ENCODE data around the gene LRRC36. TPM values are rescaled to one million over a fixed set of nuclear protein-coding genes. Genes with fewer than 3 reads are reported as not detected.
"Not testable (repeated sequence)": the region's sequence is repeated elsewhere in the genome, so short reads cannot be mapped to it uniquely, and the experiment has no call there.

The LRRC36 gene
- polyA plus RNA-seq, 6 donors from 2014 or later = 0.48 TPM; not detected in 5

GRCh38 chr16:67339453-67339852, 12.8 kb downstream of the LRRC36 start:
- Mint-ChIP-seq H3K27me3 (peaks cover 0 to 5% (median 0%) of the 10 kb centered on the region in 3 donors), H3K9me3 (peaks cover 0 to 18% (median 12%) of the 10 kb centered on the region in 7 donors), H3K4me3 (no peak overlapping the region), H3K36me3 (peaks cover 0 to 4% of the 10 kb centered on the region in 2 donors), H3K4me1 (no peaks in the 10 kb centered on the region), H3K27ac (no peak overlapping the region)
- no peak for ATAC-seq (ENCODE audit: low read depth in 2 of 2)
- no peak for DNase-seq

GRCh38 chr16:67341250-67341649, 14.6 kb downstream of the LRRC36 start:
- no peak for DNase-seq
- H3K27ac Mint-ChIP-seq = no peak overlapping the region
- peaks cover 0 to 1% (median 0%) of the 10 kb centered on the region in 7 donors for H3K9me3 Mint-ChIP-seq
- H3K4me3 Mint-ChIP-seq = no peak overlapping the region
- no peaks in the 10 kb centered on the region for H3K4me1 Mint-ChIP-seq
- no peaks in the 10 kb centered on the region for H3K27me3 Mint-ChIP-seq
- ATAC-seq (ENCODE audit: low read depth in 2 of 2) = no peak
- H3K36me3 Mint-ChIP-seq = no peaks in the 10 kb centered on the region

GRCh38 chr16:67342616-67343015, 16.0 kb downstream of the LRRC36 start:
- Mint-ChIP-seq H3K36me3 (no peaks in the 10 kb centered on the region), H3K27ac (no peak overlapping the region), H3K4me1 (no peaks in the 10 kb centered on the region), H3K4me3 (no peak overlapping the region), H3K27me3 (no peaks in the 10 kb centered on the region), H3K9me3 (no peaks in the 10 kb centered on the region)
- ATAC-seq (ENCODE audit: low read depth in 2 of 2) (no peak), DNase-seq (no peak)

DNA sequence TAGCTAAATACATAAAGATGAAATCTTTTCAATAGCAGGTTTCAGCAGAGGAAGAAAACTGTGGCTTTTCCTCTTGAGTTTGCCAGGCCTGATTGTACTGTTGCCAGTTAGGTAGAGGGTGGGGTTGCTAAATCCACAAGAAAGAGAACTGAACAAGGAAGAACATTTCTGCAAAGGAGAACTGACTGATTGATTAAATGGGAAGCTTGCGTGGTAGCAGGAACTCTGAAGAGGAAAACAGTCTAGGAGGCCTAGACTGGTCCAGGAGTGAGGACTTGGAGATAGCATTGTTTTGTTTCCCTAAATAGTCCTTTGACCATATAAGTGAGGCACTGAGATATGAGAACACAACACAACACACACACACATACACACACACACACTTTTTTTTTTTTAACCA, 18.8 kb downstream of the LRRC36 start:
- peak overlapping the region in 3 of 6 donors; percentile 3 to 32 (median 29) for H3K27ac Mint-ChIP-seq
- DNase-seq (no peak), ATAC-seq (ENCODE audit: low read depth in 2 of 2) (no peak)
- H3K4me3 Mint-ChIP-seq = no peak overlapping the region
- no peaks in the 10 kb centered on the region for H3K4me1 Mint-ChIP-seq
- no peaks in the 10 kb centered on the region for H3K36me3 Mint-ChIP-seq
- H3K27me3 Mint-ChIP-seq = no peaks in the 10 kb centered on the region
- no peaks in the 10 kb centered on the region for H3K9me3 Mint-ChIP-seq

GRCh38 chr16:67346341-67346740, 19.7 kb downstream of the LRRC36 start:
- ATAC-seq (ENCODE audit: low read depth in 2 of 2) (no peak), DNase-seq (no peak)
- H3K4me3 Mint-ChIP-seq = no peak overlapping the region
- no peak overlapping the region for H3K27ac Mint-ChIP-seq
- no peaks in the 10 kb centered on the region for H3K9me3 Mint-ChIP-seq
- no peaks in the 10 kb centered on the region for H3K4me1 Mint-ChIP-seq
- H3K27me3 Mint-ChIP-seq = no peaks in the 10 kb centered on the region
- no peaks in the 10 kb centered on the region for H3K36me3 Mint-ChIP-seq

- H3K4me3 Mint-ChIP-seq = no peak overlapping the region
- ATAC-seq (ENCODE audit: low read depth in 2 of 2) (peak; percentile 69 to 85), DNase-seq (peak; percentile 33)
- no peak overlapping the region for H3K27ac Mint-ChIP-seq
- H3K9me3 Mint-ChIP-seq = no peaks in the 10 kb centered on the region
- no peaks in the 10 kb centered on the region for H3K27me3 Mint-ChIP-seq
- H3K36me3 Mint-ChIP-seq = no peaks in the 10 kb centered on the region
- H3K4me1 Mint-ChIP-seq = no peaks in the 10 kb centered on the region
Measured at GRCh38 chr16:67349172-67349571, 22.6 kb downstream of the LRRC36 start.

DNA sequence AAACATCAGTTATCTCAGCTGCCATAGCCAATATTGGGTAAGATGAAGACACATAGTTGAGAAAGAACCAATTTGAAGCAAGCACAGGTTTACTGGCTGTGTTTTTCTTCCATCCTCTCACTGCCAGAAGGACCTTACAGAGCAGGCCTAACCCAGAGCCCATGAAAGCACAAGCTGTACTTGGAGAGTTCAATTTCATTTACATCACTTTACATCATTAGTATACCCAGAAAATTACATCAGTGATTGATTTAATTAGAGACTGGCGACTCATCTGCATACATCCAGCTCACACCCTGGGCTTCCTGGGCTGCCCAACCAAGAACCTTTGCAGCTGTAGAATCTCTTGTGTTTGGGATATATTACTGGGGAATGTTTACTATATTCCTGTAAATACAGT, 23.7 kb downstream of the LRRC36 start:
- DNase-seq (no peak), ATAC-seq (ENCODE audit: low read depth in 2 of 2) (no peak)
- H3K36me3 Mint-ChIP-seq = no peaks in the 10 kb centered on the region
- H3K27ac Mint-ChIP-seq = no peak overlapping the region
- H3K9me3 Mint-ChIP-seq = no peaks in the 10 kb centered on the region
- H3K4me1 Mint-ChIP-seq = no peaks in the 10 kb centered on the region
- H3K27me3 Mint-ChIP-seq = no peaks in the 10 kb centered on the region
- peak overlapping the region in 1 of 8 donors; percentile 44 for H3K4me3 Mint-ChIP-seq

DNA sequence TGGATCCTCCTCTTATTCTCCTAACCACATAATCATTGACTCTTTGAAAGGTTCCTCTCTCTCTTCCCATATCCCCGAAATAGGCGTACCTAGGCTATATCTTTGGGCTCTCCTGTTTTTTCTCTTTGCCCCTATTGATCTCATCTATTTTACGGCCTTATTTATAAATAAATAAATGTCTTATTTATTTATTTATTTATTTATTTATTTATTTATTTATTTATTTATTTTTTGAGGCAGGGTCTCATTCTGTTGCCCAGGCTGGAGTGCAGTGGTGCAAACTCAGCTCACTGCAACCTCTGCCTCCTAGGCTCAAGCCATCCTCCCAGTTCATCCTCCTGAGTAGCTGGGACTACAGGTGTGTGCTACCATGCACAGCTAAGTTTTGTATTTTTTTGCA, 25.8 kb downstream of the LRRC36 start:
- H3K27me3 Mint-ChIP-seq = peaks cover 0 to 15% (median 4%) of the 10 kb centered on the region in 3 donors
- ATAC-seq (ENCODE audit: low read depth in 2 of 2); H3K9me3 Mint-ChIP-seq; H3K27ac Mint-ChIP-seq; H3K4me3 Mint-ChIP-seq; H3K36me3 Mint-ChIP-seq; H3K4me1 Mint-ChIP-seq; DNase-seq: not testable (repeated sequence)

DNA sequence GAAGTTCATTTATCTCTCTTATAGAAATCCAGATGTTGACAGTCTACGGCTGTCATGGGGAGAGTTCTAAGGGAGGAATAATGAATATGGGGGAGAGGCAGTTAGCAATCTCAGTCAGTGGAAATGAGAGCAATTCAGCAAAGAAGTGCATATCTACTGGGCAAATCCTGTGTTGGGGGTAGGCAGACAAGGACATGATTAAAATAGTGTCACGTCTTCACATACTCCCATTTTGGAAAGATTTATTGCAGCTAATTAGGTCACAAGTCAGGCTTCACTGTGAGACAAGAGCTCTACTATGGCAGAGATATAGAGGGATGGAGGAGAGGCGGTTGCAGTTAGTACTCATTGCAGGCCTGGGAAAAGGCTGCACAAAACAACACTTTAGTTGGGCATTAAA, 29.8 kb downstream of the LRRC36 start:
- Mint-ChIP-seq H3K36me3 (no peaks in the 10 kb centered on the region), H3K9me3 (no peaks in the 10 kb centered on the region), H3K4me3 (no peak overlapping the region), H3K4me1 (no peaks in the 10 kb centered on the region), H3K27me3 (peaks cover 0 to 15% (median 4%) of the 10 kb centered on the region in 3 donors), H3K27ac (no peak overlapping the region)
- DNase-seq (no peak), ATAC-seq (ENCODE audit: low read depth in 2 of 2) (no peak)

- Mint-ChIP-seq H3K4me1 (no peaks in the 10 kb centered on the region), H3K4me3 (no peak overlapping the region), H3K27me3 (peaks cover 0 to 15% (median 4%) of the 10 kb centered on the region in 3 donors), H3K27ac (no peak overlapping the region), H3K36me3 (no peaks in the 10 kb centered on the region), H3K9me3 (no peaks in the 10 kb centered on the region)
- DNase-seq (no peak), ATAC-seq (ENCODE audit: low read depth in 2 of 2) (no peak)
Measured at GRCh38 chr16:67357561-67357960, 30.9 kb downstream of the LRRC36 start.

GRCh38 chr16:67359540-67360269, 33.1 kb downstream of the LRRC36 start:
- not testable (repeated sequence) for H3K4me3 Mint-ChIP-seq; ATAC-seq (ENCODE audit: low read depth in 2 of 2); H3K4me1 Mint-ChIP-seq; DNase-seq; H3K9me3 Mint-ChIP-seq; H3K36me3 Mint-ChIP-seq
- H3K27me3 Mint-ChIP-seq = peaks cover 0 to 15% (median 4%) of the 10 kb centered on the region in 3 donors
- H3K27ac Mint-ChIP-seq = peak overlapping the region in 1 of 6 donors; percentile 0

- Mint-ChIP-seq H3K4me1 (peaks cover 13 to 22% (median 20%) of the 10 kb centered on the region in 3 donors), H3K36me3 (no peaks in the 10 kb centered on the region), H3K27me3 (peaks cover 0 to 9% (median 0%) of the 10 kb centered on the region in 3 donors), H3K4me3 (no peak overlapping the region), H3K27ac (no peak overlapping the region), H3K9me3 (no peaks in the 10 kb centered on the region)
- ATAC-seq (ENCODE audit: low read depth in 2 of 2) (no peak), DNase-seq (no peak)
Measured at GRCh38 chr16:67361038-67361437, 34.4 kb downstream of the LRRC36 start.

- peak; percentile 19 for DNase-seq
- H3K36me3 Mint-ChIP-seq = no peaks in the 10 kb centered on the region
- peak; percentile 77 to 86 for ATAC-seq (ENCODE audit: low read depth in 2 of 2)
- peaks cover 13 to 23% (median 21%) of the 10 kb centered on the region in 3 donors for H3K4me1 Mint-ChIP-seq
- no peaks in the 10 kb centered on the region for H3K27me3 Mint-ChIP-seq
- H3K9me3 Mint-ChIP-seq = no peaks in the 10 kb centered on the region
- H3K27ac Mint-ChIP-seq = peak overlapping the region in 5 of 6 donors; percentile 0 to 90 (median 79)
- H3K4me3 Mint-ChIP-seq = peak overlapping the region in 5 of 8 donors; percentile 40 to 76 (median 57)
Measured at GRCh38 chr16:67364600-67365235, 38.1 kb downstream of the LRRC36 start.

GRCh38 chr16:67370661-67371060, 44.0 kb downstream of the LRRC36 start:
- no peaks in the 10 kb centered on the region for H3K9me3 Mint-ChIP-seq
- no peak overlapping the region for H3K27ac Mint-ChIP-seq
- DNase-seq (no peak), ATAC-seq (ENCODE audit: low read depth in 2 of 2) (no peak)
- peaks cover 0 to 4% (median 0%) of the 10 kb centered on the region in 3 donors for H3K27me3 Mint-ChIP-seq
- no peak overlapping the region for H3K4me3 Mint-ChIP-seq
- H3K36me3 Mint-ChIP-seq = no peaks in the 10 kb centered on the region
- peaks cover 3 to 4% (median 4%) of the 10 kb centered on the region in 3 donors for H3K4me1 Mint-ChIP-seq

All from naive B cell (primary cell).